ENCODE measurements around the gene MTARC2. TPM values are rescaled to one million over a fixed set of nuclear protein-coding genes. Genes with fewer than 3 reads are reported as not detected.
"Not testable (repeated sequence)": the region's sequence is repeated elsewhere in the genome, so short reads cannot be mapped to it uniquely, and the experiment has no call there.

MTARC2 gene
- total and polyA plus RNA-seq, 10 of the 15 experiments (the other 5 are each of a cell fraction or from before 2014, with no cell fraction given) = 1.9 to 5.5 (median 3.3) TPM

- peak; percentile 66; the same call in 1 of the 2 replicates for TF ChIP-seq ZNF687 (IDR thresholded peaks at IDR 0.05)
- TF ChIP-seq IKZF2 (IDR thresholded peaks at IDR 0.05) = peak; percentile 68 to 70; a peak in 3 of 4 replicates
These were observed 36.9 kb upstream of the MTARC2 start (continued) for GRCh38 chr1:220711056-220711809.

GRCh38 chr1:220715986-220716385 lies 32.1 kb upstream of the MTARC2 start:
- in situ Hi-C loops (cut with MboI); RAD21 ChIA-PET (ENCODE audit: unreplicated experiment); H3K9me3 ChIP-seq (replicated peaks; ENCODE audit: control insufficient read depth, insufficient read depth, low read length); SMC1A ChIA-PET (ENCODE audit: uncharacterized antibody, unreplicated experiment); H3K79me2 ChIP-seq (ENCODE audit: control insufficient read depth, insufficient read depth, low read length); BruUV-seq (replicated peaks); H3K4me1 ChIP-seq (ENCODE audit: control insufficient read depth, insufficient read depth, low read length); H3K9ac ChIP-seq (ENCODE audit: control insufficient read depth, insufficient read depth, low read length); H3K27me3 ChIP-seq (replicated peaks in 1 of 2; ENCODE audit: control insufficient read depth in 2 of 2, insufficient read depth in 2 of 2, low read length in 1 of 2); H3K4me2 ChIP-seq (ENCODE audit: control insufficient read depth, insufficient read depth); H4K20me1 ChIP-seq (ENCODE audit: control insufficient read depth, insufficient read depth); intact Hi-C loops (cut with micrococcal nuclease; ENCODE audit: unreplicated experiment); H3K4me3 ChIP-seq; H2AFZ ChIP-seq (ENCODE audit: control insufficient read depth, low read depth, low read length); ATAC-seq; H3K27ac ChIP-seq (ENCODE audit: control insufficient read depth, insufficient read depth); FAIRE-seq; POLR2A ChIA-PET; H3K36me3 ChIP-seq (ENCODE audit: control insufficient read depth in 2 of 2, insufficient read depth in 2 of 2, low read length in 1 of 2); DNase-seq (ENCODE audit: low read depth, low spot score): not testable (repeated sequence)
- 66% methylated on average over 5 of the region's 5 CpGs for WGBS (ENCODE audit: insufficient coverage, insufficient replicate concordance, low lambda C conversion rate, missing lambda C conversion rate)
- CTCF ChIA-PET = interaction anchor here (1.1 to 1.2 kb wide), 2 partner anchors 12 to 452 kb away, joined by 3 to 4 read pairs; no protein-coding TSS in a partner anchor

Measured in GM12878 (cell line).